ENCODE results near the gene SLCO3A1.
"Not testable (repeated sequence)": the region's sequence is repeated elsewhere in the genome, so short reads cannot be mapped to it uniquely, and the experiment has no call there.

The SLCO3A1 gene

DNA sequence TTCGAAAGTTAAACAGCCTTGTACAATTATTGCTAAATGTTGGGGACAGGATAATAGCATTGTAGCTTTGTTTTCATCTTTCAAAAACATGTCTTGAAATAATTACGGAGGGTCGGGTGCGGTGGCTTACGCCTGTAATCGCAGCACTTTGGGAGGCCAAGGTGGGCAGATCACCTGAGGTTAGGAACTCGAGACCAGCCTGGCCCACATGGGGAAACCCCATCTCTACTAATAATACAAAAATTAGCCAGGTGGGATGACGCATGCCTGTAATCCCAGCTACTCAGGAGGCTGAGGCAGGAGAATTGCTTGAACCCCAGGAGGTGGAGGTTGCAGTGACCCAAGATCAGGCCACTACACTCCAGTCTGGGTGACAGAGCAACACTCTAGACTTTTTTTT is 216.7 kb downstream of the SLCO3A1 start:
- not testable (repeated sequence) for DNase-seq (ENCODE audit: low spot score)

DNA sequence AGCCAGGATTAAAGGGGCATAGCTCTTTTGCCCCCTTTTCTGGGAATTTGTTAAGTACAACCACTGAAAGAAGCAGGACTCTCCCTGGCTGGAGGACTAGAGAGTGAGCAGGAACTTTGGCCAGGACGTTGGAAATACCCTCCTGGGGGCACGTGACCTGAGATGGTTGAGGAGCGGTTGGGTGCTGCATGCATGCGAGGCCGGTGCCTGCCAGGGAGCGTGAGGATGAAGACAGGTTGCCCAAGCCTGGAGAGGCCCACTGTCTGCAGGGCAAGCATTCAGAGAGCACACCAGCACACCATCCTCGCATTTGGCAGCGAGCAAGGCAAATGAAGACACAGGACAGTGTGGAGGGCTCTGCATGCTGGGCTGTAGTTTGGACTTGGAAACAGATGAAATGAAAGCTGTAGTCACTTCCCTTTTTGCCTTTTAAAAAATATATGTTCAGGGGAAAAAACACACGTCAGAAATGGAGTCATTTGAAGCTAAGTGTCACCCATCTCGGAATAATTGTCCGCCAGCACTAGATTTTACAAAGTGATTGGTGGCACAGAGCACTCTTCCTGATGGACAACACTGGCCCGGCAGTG is 217.6 kb downstream of the SLCO3A1 start:
- DNase-seq (ENCODE audit: low spot score), result no peak

DNA sequence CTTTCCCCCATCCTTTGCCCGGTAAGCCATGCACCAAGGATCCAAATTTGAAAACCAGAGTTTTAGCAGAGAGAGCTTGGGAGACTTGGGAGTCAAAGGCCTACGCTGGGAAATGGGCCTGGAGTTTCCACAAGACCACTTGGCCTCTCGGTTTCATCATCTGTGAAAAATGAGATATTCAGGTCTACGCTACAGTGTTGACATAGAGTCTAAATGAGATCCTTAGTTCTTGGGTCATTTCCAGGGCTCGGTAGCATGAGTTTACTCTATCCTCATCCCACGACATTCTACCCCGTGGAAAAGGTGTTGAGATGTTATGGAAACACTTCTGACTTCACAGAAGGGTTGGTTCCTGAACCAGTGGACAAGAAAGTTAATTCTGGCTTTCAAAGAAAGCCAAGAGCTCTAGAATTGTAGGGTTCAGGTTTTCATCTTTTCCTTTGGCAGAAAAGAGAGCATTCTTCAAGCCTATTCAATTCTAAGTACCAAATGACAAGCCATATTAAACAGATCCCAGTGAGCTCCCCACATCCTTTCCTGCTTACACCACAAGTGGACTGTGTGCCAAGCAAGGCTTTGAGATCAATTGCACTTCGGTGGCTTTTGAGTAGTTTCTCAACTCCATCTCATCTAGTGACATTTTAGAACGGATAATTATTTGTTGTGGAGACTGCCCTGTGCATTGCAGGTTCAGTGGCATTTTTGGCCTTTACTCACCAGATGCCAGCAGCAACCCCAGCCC is 219.7 kb downstream of the SLCO3A1 start:
- no peak for DNase-seq (ENCODE audit: low spot score)

DNA sequence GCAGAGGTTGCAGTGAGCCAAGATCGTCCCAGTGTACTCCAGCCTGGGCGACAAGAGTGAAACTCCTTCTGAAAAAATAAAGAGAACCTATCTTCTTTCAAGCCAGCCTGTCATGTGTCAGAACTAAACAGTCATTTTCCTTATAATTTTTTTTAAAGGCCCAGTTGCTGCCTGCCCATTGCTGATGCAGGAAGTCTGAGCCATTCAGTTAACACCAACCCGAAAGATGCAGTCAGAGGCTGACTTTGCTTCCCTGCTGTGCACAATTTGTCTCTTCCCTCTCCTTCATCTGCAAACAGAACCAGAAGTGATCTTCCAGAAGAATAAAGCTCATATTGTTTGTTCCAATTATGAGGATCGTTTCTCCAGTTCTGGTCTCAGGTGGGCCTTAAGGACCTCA is 220.6 kb downstream of the SLCO3A1 start:
- no peak for DNase-seq (ENCODE audit: low spot score)

DNA sequence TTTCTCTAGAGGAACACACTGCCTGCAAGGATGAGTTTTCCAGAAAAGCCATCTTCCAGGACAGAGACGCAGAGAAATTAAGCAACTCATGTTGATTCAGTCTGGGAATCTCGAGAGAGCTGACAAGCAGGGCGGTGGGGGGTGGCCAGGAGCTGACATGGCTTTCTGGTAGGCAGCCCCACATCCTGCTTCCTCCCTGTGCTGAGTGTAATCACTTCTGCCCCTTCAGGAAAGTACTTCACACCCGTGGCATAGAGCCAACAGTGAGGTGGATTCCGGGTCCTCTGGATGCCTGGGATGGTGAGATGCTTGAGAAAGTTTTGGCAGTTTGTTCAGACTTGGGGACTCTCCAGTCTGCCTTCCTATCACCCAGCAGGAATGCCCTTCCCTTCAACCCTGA is 221.1 kb downstream of the SLCO3A1 start:
- peak; percentile 20 for DNase-seq (ENCODE audit: low spot score)

DNA sequence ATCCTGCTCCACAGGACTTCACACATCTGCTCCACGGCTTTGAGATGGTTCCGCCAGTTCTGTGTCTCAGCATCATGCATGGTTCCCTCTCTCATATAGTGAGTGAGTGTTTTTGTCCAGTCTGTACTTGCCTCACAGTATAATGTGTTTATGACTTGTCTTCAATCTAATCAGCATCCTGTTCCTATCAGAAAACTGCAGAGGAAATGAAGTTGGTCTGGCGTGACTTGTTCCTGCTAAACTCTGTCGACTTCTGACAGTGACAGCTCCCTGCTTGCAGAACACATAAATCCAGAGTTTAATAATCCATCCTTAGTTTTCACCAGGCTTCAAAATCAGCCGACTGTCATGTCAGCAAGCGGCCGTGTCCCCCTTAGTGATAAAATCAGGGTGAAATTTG is 222.3 kb downstream of the SLCO3A1 start:
- no peak for DNase-seq (ENCODE audit: low spot score)

DNA sequence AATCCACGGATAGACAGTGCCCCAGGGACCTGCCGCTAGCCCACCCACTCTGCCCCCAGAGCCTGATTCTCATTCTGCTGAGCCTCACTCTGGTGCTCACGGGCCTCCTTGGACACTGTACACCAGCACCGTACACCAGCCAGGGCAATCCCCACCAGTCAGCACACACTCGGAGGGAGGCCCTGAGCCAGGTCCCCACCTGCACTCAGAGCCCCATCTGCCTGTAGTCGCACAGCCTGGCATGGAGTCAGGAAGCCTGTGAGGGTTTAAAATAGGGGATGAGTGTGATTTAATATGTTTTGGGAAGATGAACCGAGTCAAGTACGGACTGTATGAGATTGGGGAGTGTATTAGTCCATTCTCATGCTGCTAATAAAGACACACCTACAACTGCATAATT is 223.0 kb downstream of the SLCO3A1 start:
- no peak for DNase-seq (ENCODE audit: low spot score)

DNA sequence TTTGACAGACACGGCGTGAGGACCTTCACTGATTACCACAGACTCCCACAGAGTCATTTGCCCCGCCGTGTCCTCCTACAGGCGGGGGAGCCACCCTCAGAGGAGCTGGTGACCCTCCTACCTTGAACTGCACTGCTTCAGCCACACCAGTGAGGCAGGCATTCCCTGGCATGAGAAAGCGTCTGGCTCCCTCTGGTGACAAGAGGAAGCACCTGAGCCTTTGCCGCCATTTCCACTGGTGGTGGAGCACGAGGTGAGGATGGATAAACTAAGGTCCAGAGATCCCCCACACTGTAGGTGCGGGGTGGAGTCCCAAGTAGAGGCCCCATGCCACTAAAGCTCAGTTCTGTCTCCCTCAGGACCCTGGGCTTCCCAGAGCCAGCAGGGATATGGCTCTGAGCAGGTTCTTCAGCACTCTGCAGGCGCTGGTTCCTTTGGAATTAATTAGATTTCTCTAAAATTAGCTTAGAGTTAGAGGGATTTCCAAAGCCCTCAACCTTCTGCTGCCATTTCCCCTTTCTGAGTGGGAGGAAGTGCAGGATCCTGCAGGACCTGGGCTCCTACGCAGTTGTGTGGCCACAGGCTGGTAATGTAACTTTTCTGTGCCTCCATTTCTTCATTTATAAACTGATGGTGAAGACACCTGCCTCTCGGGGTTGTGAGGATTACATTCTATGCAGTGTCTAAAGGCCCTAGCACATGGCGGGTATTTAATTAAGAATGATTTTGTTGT is 224.0 kb downstream of the SLCO3A1 start:
- peak; percentile 74 for DNase-seq (ENCODE audit: low spot score)

DNA sequence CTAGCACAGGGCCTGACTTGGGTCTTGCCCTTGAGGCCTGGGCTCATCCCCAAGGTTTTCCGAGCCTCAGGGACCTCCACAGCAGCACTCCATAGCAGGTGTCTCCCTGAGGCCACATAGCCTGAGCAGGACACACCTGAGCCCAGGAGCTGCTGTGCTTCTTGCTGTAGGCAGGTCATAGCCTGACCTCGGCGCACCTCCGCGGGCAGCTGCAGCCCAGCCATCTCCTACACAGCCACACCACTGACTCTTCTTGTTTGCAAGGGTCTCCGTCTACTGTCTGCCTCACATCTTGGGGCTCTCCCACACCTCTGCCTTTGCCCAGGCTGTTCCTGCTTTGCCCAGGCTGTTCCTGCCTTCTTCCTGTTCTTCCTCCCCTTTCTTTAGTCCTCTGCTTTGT is 224.8 kb downstream of the SLCO3A1 start:
- DNase-seq (ENCODE audit: low spot score), result no peak

DNA sequence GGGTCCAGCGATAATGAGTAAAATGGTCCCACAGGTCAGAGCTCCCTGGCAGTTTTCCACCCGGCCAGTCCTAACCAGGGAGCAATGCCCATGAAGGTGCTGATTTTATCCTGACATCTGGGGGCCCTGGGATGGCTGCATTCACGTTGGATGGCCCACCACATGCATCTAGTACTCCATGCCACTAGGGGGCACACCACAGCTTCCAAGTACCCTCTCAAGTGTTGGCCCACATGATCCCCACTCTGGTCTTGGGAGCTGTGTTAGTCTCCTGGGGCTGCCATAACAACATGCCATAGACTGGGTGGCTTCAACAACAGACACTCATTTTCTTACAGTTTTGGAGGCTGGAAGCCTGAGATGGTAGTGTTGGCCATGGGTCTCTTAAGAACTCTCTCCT is 225.5 kb downstream of the SLCO3A1 start:
- no peak for DNase-seq (ENCODE audit: low spot score)

DNA sequence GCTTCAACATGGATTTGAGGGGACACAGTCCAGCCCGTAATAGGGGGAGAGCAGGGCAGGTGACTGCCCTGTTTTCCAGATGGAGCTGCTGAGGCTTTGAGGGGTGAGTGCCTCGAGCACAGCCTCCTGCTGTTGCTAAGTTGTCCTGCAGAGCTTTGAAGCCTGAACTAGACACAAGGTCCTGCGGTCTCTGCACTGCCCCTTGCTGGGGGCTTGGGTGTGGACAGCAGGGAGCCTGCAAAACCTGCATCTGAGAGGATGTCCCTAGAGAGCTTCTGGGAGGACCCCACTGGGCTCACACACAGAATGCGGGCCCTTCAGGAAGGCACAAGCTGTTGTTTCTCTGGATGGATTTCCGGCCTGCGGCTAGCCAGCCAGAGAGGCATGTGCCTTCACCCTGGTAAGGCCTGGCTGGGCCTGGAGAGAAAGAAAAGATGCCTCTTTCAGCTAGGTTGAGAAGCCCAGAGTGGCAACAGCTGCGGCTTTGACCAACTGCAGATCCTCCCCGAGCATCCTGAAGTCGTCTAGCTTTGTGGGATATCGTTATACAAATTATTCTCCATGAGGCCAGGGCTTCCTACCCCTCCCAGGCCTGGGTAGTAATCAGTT is 226.2 kb downstream of the SLCO3A1 start:
- no peak for DNase-seq (ENCODE audit: low spot score)

DNA sequence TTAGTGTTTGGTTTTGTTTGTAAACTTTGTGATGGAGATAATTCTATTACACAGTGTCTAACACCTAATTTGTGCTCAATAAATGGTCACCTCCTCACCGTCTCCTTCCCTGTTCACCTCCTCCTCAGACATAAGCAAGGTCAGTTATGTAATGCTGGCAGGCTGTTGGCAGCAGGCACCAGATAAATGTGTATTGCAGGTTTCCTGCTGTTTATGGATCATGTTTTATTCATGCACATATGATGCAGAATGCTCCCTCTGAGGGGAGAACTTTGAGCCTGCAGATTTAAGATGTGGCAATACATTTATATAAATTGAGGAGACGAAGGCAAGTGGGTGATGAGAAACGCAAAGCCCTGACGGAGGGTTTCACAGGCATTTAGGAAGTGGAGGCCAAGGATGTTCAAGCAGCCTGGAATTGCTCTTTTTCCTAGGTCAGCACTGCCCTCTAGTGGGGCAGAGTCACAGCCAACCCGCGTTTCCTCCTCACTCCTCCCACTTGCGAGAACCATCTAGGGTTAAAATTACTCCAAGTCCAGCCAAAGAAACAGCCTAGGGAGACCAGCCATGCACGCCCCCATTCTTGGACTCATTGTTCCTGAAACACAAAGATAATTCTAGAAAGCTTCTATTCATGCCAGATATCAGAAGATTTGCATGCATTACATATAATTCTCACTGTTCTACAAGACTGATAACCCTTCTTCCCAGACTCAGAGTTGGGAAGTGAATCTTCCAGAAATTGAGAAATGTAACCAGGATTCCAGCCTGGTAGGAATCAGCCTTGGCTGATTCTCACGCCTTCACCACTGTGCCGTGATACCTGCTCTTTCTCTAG is 228.7 kb downstream of the SLCO3A1 start:
- DNase-seq (ENCODE audit: low spot score), result peak; percentile 73

DNA sequence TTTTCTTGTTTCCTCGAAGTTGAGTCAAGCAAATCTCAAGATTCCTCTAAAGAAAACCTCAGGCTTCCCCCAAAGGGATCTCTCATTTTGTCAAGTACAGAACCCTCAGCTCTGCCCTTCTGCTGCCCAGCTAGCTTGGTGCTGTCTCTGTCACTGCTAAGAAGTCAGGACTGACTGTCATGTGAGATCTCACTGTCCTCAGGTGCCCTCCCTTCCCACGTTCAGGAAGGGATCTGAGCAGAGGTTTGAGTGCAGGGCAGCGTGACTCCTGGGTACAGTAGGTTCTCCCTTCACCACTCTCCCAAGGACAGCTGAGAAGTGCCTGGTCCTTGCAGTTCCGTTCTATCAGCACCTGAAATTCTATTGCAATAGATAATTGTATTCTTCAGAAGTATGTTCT is 229.7 kb downstream of the SLCO3A1 start:
- DNase-seq (ENCODE audit: low spot score), result no peak

DNA sequence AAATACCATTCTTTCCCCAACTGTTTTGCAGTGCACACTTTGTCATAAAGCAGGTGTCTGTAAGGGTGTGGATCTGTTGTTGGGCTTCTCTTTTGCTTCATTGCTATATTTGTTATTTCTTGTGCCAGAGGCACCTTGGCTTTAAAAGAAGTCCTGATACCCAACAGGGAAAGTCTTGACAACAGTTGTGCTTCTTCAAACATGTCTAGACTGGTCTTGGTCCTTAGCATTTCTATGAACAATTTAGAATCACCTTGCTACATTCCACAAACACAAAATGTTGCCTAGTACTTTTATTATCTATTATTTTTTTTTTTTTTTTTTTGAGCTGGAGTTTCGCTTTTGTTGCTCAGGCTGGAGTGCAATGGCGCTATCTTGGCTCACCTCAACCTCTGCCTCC is 233.7 kb downstream of the SLCO3A1 start:
- DNase-seq (ENCODE audit: low spot score), result no peak

DNA sequence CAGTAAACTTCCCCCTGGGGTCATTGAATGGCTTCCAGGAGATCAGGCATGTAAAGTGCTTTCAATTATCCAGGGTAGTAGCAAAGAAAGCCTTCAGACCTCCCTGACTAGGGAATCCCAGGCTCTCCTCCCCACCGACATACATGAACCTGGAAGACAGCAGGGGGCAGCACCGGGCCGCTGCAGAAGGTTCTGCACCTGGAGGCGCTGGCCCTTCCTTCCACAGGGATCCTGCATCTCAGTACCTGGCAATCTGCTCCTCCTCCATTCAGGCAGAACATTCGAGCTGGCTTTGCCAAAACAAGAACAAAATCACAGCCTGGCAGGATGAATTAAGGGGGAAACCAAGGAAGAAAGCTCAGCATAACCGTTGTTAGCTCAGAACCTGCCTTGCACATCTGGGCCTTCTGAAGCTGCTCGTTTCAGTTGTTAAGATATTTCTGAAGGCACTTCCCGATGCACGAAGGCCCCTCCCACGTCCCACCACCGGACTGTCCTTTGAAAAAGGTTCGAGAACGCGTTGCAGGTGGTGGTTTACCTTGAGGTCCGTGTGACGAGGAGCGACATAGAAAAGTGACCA is 237.7 kb downstream of the SLCO3A1 start:
- DNase-seq (ENCODE audit: low spot score), result peak; percentile 31

DNA sequence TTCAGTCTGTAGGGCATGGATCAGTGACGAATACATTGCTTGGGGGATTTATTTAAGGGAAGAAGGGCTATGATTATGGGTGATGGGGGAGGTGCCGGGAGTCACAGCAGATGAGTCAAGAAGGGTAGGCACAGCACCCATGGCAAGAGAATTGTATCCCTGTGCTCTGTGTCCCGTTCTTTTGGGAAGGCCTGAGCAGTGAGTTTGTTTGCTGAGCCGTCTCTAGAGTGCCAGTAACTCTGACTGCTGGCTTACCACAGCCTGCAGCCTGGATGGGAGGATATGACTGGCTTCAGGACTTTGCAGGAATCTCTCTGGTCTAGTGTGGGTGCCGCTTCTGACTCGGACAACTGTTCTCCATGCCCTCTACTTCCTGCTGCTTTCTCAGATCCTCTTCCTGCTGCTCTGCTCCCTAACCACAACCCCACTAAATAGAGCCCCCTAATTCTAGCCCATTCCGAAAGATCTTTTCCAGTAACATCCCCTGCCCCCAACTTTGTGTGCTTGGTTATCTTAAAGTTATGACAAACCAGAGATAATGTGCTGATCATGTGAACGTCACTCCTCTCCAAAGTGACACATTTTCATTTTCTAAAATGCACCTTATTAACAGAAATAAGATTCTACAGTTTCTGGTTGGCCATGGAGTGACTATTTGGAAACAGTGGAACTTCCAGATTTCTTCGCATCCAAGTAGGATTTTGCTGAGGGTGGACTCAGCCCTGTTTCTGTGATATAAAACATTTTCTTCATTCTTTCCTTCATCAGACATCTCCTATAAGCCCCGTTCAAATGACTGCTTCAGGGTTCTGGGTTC is 239.0 kb downstream of the SLCO3A1 start:
- no peak for DNase-seq (ENCODE audit: low spot score)

DNA sequence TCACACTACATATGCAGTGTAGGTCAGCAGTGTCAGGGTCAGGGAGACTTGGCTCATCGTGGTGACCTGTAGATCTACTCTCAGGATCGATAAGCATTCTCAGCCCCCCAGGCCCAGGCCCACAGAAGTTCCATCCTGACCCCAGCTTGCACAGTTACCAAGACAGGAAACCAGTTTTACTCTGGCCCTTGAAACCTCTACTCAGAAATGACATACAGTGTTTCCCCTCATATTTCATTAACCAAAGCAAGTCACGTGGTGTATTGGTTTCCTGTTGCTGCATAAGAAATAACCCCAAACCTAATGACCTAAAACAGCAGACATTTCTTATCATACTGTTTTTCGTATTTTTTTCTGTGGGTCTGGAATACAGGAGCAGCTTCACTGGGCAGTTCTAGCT is 242.2 kb downstream of the SLCO3A1 start:
- DNase-seq (ENCODE audit: low spot score), result no peak

DNA sequence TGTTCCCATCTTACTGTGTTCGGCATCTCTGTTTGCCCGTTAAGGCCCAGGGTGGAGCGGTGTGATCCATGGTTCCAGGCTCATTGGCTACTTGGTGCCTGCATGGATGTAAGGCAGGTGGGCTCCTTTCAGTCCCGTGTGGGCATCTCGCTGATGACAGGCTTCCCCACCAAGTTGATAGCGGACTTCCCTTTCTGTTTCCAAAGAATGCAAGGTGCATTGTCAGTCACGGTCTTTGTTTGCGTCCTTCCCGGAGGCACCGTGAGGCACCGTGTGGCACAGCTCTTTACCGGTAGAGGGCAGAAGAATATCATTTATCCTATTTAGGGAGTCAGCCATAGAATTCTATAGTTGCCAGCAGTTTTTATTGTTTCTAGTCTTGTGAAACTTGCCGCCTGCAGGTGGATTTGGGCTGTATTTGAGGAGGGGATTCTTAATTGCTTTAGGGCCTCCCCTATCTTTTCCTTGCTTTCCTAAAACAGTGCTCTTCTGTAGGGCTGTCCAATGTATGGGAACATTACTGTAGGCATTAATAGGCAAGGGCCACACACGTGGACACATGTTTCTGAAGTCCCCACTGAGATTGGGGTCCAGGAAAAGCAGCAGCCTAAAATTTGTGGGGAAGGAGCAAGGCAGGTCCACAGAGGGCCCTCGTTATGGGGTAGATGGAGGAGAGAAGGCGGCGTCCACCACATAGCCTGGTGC is 244.1 kb downstream of the SLCO3A1 start:
- peak; percentile 55 for DNase-seq (ENCODE audit: low spot score)

DNA sequence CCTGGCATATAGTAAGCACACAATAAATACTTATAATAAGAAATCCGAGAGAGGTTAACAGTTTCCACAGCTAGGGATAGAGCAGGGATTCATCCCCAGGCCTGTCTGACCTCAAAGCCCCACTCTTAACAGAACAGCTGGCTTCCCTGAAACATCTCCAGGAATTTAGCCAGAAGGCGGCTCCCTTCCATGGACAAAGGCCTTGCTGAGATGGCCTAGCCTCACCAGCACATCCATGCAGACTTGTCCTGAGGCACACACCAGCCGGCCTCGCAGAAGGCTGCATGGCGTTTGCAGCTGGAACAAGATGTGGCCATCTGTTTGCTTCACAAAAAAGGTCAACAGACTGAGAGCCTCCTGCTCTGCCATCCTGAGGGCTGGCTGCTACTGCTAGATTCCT is 245.4 kb downstream of the SLCO3A1 start:
- DNase-seq (ENCODE audit: low spot score), result no peak

DNA sequence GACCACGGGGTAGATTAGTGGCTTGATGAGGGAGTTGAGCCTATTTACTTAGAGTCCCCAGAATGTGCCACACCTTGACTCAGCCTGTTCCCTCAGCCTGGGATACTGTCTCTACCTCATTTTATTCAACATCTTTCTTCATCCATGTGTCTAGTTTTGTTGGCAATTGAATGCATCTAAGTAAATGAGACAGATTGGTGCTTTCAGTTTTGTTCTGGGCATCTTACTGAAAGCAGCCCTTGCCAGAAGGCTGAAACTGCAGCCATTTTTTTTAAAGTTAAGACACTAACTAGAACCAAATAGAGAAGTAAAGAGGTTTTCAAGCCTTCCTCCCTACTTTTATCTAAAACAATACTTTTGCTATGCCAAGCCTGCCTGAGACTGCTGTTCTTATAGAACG is 246.8 kb downstream of the SLCO3A1 start:
- no peak for DNase-seq (ENCODE audit: low spot score)

All from AG08396 (cell line).